ENCODE measurements around the gene METTL26.
A peak's percentile ranks its signal among the peaks of the same experiment; 100 is the strongest.

The METTL26 gene

GRCh38 chr16:674968-675883, 39.1 kb upstream of the METTL26 start, which contains the start of gene RHBDL1:
Gene RHBDL1, plus strand, starts transcription at chr16:675671. Its CDS starts 120 bp downstream, at chr16:675791.
- peak in 1 of 5 experiments; percentile 26 for DNase-seq

DNA sequence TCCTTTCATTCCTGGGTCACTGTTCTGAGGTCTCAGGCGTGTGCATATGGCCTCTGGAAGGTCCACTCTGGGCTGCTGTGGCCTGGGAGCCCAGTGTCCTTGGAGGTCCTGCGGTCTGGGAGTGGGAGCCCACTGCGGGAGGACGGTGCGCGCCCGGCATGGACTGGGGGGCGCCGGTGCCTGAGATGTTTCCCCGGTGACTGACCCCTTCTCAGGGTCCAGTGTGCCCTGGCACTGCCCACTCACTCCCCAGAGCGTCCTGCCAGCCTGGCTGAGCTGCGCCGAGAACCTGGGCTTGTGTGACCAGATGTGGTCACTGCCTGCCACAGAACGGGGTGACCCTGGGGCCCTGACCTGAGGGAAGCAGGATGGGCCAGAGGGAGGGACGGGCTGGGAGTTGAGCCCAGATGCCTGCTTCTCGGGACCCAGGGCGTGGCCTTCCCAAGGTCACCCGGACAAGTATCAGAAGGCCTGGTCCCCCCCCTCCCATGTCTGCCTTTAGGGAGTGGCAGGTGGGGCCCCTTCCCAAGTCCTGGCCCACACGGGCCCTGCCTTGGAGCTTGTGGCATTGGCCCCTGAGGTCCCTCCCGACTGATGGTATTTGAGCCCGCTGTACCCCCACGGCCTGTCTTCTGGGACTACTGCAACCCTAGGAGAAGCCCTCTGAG, 38.2 kb upstream of the METTL26 start:
- DNase-seq: no peak

- no peak for DNase-seq
These were observed 37.4 kb upstream of the METTL26 start for GRCh38 chr16:673399-673991.

GRCh38 chr16:672851-673250, 36.7 kb upstream of the METTL26 start:
- no peak for DNase-seq

DNA sequence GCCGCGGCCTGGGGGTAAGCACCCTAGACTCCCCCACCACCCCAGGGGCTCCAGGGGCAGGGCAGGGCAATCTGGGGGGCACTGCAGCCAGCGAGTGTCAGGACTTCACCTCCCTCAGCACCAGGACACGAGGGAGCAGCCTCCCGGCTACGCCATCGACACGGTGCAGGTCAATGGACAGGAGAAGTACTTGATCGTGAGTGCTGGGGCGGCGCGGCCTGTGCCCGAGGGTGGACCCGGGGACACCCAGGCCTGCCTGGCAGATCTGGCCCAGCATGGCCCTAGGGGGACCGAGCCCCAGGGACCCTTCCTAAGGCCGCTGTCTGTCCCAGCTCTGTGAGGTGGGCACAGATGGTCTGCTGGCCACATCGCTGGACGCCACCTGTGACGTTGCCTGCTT, 36.3 kb upstream of the METTL26 start:
- no peak for DNase-seq

DNA sequence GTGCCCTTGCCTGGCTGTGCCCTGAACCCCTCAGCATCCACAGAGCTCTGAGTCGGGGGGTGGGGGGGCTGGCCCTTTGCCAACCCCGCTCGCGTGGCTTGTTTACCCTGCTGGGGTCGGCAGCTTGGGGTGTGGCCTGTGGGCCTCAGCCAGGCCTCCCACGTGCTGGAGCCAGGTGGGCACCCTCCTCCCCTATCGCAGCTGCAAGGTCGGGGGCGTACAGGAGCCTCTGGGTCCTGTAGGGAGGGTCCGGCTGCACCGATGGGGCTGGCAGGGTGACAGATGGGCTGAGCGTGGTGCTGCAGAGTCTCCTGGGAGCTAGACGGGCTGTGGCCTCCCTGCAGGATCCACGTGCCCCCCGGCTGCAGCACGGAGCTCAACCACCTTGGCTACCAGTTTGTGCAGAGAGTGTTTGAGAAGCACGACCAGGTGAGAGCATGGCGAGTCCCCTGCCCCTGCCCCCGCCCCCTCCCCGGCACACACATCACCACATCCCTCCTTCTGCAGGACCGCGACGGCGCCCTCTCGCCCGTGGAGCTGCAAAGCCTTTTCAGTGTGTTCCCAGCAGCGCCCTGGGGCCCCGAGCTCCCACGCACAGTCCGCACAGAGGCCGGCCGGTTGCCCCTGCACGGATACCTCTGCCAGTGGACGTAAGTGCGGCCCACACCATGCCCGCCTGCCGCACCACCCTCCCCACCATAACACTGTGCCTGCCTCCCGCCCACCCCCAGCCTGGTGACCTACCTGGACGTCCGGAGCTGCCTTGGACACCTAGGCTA, 35.4 kb upstream of the METTL26 start:
- no peak for DNase-seq

GRCh38 chr16:670485-671352, 34.6 kb upstream of the METTL26 start:
- no peak for DNase-seq

DNA sequence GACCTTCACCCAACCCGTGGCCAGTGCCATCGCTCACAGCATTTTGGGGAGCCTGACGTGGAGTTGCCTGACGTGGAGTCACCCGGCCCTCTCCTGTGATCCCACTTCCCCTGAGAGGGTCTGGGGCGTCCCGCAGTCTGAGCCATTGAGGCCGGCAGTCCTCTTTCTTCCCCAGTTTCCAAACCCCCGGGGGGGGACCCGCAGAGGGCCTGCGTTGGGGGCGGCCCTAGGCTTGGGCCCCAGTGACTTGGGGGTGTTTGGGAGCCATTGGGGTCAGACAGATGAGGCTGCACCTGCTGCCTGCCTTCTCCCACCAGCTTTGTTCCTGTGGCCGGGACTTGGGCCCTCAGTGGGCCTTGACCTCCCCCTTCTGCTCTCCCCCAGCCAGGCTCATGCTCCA, 33.6 kb upstream of the METTL26 start:
- DNase-seq: no peak

GRCh38 chr16:668519-669171, 32.5 kb upstream of the METTL26 start:
- DNase-seq: no peak

DNA sequence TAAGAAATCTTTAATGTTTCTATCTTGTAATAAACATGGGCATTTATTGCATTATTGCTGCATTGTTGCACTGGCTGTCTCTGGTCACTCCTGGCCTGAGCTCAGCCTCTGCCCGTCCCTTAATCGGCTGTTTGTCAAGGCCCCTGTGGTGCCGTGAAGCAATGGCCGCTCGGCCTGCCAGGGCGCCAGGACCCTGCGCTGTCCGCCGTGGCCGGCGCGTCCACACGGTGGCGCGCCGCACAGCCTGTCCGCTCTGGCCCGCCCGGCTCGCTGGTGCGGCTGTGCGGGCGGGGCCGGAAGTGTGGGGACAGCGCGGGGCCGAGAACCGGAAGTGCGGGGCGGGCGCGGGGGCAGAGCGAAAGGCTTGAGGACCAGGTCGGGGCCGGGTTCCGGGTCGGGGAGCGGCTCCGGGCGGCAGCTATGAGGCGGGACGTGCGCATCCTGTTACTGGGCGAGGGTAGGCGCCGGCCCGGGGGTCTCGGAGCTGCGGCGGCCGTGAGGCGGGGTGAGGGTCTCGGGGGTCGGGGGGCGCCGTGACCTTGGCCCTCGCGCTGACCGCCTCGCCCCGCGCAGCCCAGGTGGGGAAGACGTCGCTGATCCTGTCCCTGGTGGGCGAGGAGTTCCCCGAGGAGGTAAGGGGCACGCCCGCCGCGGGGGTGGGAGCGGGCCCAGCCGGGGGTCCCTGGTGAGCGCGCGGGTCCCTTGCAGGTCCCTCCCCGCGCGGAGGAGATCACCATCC, 31.8 kb upstream of the METTL26 start, which contains the start of gene RHOT2:
Gene RHOT2 (plus strand): TSS at position 353 of the 739 bp plus-strand sequence. CDS start 68 bp downstream, at position 421.
- peak; percentile 77 to 95 (median 87) for DNase-seq

DNA sequence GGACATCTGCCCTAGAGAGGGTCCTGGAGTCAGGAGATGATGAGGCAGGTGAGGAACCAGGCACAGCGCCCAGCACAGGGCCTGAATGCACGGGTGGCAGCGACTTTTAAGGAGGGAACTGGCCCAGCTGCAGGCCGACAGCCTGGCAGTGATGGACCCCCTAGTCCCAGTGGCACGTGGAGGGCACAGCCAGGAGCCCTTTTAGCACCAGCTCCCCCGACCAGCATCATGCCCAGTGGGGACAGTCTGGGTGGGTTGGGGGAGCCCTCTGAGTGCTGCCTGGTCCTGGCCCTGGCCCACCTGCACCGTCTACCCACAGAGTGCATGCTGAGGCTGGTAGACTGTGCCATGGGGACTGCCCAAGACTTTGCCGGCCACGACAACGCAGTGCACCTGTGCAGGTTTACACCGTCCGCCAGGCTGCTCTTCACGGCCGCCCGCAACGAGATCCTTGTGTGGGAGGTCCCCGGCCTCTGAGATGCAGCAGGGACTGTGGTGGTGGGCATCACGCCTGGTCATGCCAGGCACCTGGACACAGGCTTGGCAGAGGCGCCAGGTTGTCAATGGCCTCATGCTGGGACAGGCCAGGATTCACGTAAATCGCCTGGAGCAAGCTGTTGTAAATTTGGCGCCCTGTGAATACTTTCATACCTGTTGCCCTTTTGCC, 31.1 kb upstream of the METTL26 start:
- DNase-seq: no peak

- no peak for DNase-seq
These were observed 30.5 kb upstream of the METTL26 start for GRCh38 chr16:666572-666971.

GRCh38 chr16:662597-662996, 26.5 kb upstream of the METTL26 start:
- no peak for DNase-seq

- DNase-seq: no peak
These were observed 26.0 kb upstream of the METTL26 start for GRCh38 chr16:662095-662494.

DNA sequence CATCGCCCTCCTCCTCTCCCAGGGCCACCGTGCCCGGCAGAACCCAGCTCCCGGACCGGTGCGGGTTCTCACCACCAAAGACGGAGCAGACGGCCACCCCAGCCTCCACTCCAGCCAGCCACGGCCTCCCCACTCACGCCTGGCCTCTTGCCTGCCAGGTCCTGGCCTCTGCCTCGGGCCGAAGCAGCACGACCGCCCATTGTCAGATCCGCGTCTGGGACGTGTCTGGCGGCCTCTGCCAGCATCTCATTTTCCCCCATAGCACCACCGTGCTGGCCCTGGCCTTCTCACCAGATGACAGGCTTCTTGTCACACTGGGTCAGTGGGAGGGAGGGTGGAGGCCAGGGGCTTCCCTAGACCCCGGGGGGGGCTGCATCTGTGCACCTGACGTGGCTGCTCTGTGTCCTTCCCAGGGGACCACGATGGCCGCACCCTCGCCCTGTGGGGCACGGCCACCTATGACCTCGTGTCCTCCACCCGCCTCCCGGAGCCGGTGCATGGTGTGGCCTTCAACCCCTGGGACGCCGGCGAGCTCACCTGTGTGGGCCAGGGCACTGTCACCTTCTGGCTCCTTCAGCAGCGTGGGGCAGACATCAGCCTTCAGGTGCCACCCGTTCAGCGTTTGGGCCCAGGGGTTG, 25.2 kb upstream of the METTL26 start:
- DNase-seq: no peak

- DNase-seq: peak in 4 of 5 experiments; percentile 49 to 70 (median 57)
These were observed 24.5 kb upstream of the METTL26 start for GRCh38 chr16:660459-661183.

DNA sequence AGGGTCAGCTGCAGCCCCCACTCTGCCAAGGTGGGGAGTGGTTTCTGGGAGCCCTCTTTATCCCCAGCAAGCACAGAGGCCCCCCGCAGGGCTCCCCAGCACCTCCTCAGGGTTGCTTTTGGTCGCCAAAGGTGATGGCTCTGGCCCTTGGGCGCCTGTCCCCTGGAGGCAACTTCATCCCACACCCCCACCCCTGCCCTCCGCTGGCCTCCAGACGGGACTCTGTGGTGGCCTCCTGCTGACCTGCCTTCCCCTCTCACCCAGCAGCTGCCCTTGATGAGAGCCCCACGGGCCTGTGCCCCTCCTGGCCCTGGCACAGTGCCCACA, 24.0 kb upstream of the METTL26 start:
- no peak for DNase-seq

- DNase-seq: no peak
These were observed 23.5 kb upstream of the METTL26 start for GRCh38 chr16:659618-660017.

Data from T-helper 2 cell (primary cell).